ENCODE measurements around the gene SEC24B.
"Not testable (repeated sequence)": the region's sequence is repeated elsewhere in the genome, so short reads cannot be mapped to it uniquely, and the experiment has no call there.

SEC24B gene

GRCh38 chr4:109444182-109444844, 10.7 kb downstream of the SEC24B start:
- ChIA-PET CTCF (no interaction called here), POLR2A (no interaction called here)
- DNase-seq (ENCODE audit: extremely low spot score) = no peak
- TF ChIP-seq HDGF (IDR thresholded peaks at IDR 0.05; ENCODE audit: borderline replicate concordance) (no peak), ZNF384 (IDR thresholded peaks at IDR 0.05) (peak; percentile 67; the same call in 1 of the 2 replicates)

GRCh38 chr4:109447278-109447677, 13.7 kb downstream of the SEC24B start:
- TF ChIP-seq ARNT (IDR thresholded peaks at IDR 0.05) (no peak), ZNF384 (IDR thresholded peaks at IDR 0.05) (no peak), NFRKB (IDR thresholded peaks at IDR 0.05) (no peak), ELF4 (IDR thresholded peaks at IDR 0.05) (no peak), HDGF (IDR thresholded peaks at IDR 0.05; ENCODE audit: borderline replicate concordance) (no peak), LEF1 (IDR thresholded peaks at IDR 0.05; ENCODE audit: borderline replicate concordance) (no peak), SUZ12 (IDR thresholded peaks at IDR 0.05) (no peak), BHLHE40 (IDR thresholded peaks at IDR 0.05; ENCODE audit: borderline replicate concordance) (no peak), FOXA1 (IDR thresholded peaks at IDR 0.05) (no peak), PKNOX1 (IDR thresholded peaks at IDR 0.05) (no peak), SP1 (IDR thresholded peaks at IDR 0.05) (no peak), FOXK2 (IDR thresholded peaks at IDR 0.05) (no peak), FOXM1 (IDR thresholded peaks at IDR 0.05; ENCODE audit: borderline replicate concordance) (no peak), CTBP1 (IDR thresholded peaks at IDR 0.05; ENCODE audit: borderline replicate concordance) (no peak), TARDBP (IDR thresholded peaks at IDR 0.05) (no peak)
- no peak for DNase-seq (ENCODE audit: extremely low spot score)
- POLR2A ChIA-PET = no interaction called here
- CTCF ChIA-PET = no interaction called here

GRCh38 chr4:109451544-109452273, 18.1 kb downstream of the SEC24B start:
- CTCF ChIA-PET = no interaction called here
- no peak for DNase-seq (ENCODE audit: extremely low spot score)
- TF ChIP-seq FOXK2 (IDR thresholded peaks at IDR 0.05) (no peak), L3MBTL2 (conservative IDR thresholded peaks at IDR 0.05) (no peak), ZNF384 (IDR thresholded peaks at IDR 0.05) (no peak), ARNT (IDR thresholded peaks at IDR 0.05) (no peak), SUZ12 (IDR thresholded peaks at IDR 0.05) (no peak), BHLHE40 (IDR thresholded peaks at IDR 0.05; ENCODE audit: borderline replicate concordance) (no peak), ELF4 (IDR thresholded peaks at IDR 0.05) (no peak), TARDBP (IDR thresholded peaks at IDR 0.05) (no peak), FOXA1 (IDR thresholded peaks at IDR 0.05) (no peak), CTBP1 (IDR thresholded peaks at IDR 0.05; ENCODE audit: borderline replicate concordance) (no peak), LEF1 (IDR thresholded peaks at IDR 0.05; ENCODE audit: borderline replicate concordance) (no peak), HDGF (IDR thresholded peaks at IDR 0.05; ENCODE audit: borderline replicate concordance) (no peak)
- POLR2A ChIA-PET = no interaction called here

GRCh38 chr4:109453110-109453509, 19.5 kb downstream of the SEC24B start:
- DNase-seq (ENCODE audit: extremely low spot score); POLR2A ChIA-PET; CTCF ChIA-PET: not testable (repeated sequence)

- DNase-seq (ENCODE audit: extremely low spot score) = no peak
- TF ChIP-seq HDGF (IDR thresholded peaks at IDR 0.05; ENCODE audit: borderline replicate concordance) = no peak
- no peak for TF ChIP-seq ARNT (IDR thresholded peaks at IDR 0.05)
- no peak for TF ChIP-seq L3MBTL2 (conservative IDR thresholded peaks at IDR 0.05)
- TF ChIP-seq CTBP1 (IDR thresholded peaks at IDR 0.05; ENCODE audit: borderline replicate concordance) = no peak
- no peak for TF ChIP-seq SUZ12 (IDR thresholded peaks at IDR 0.05)
- no peak for TF ChIP-seq FOXK2 (IDR thresholded peaks at IDR 0.05)
- no peak for TF ChIP-seq BHLHE40 (IDR thresholded peaks at IDR 0.05; ENCODE audit: borderline replicate concordance)
- CTCF ChIA-PET = no interaction called here
- POLR2A ChIA-PET = no interaction called here
Measured at GRCh38 chr4:109462297-109462696, 28.7 kb downstream of the SEC24B start.

- ChIA-PET CTCF (no interaction called here), POLR2A (no interaction called here)
- peak; percentile 28 for DNase-seq (ENCODE audit: extremely low spot score)
- TF ChIP-seq LEF1 (IDR thresholded peaks at IDR 0.05; ENCODE audit: borderline replicate concordance) (no peak), TARDBP (IDR thresholded peaks at IDR 0.05) (no peak), HDGF (IDR thresholded peaks at IDR 0.05; ENCODE audit: borderline replicate concordance) (no peak), SP1 (IDR thresholded peaks at IDR 0.05) (no peak), FOXA1 (IDR thresholded peaks at IDR 0.05) (no peak), SUZ12 (IDR thresholded peaks at IDR 0.05) (no peak), BHLHE40 (IDR thresholded peaks at IDR 0.05; ENCODE audit: borderline replicate concordance) (no peak), PKNOX1 (IDR thresholded peaks at IDR 0.05) (no peak), L3MBTL2 (conservative IDR thresholded peaks at IDR 0.05) (no peak), ARNT (IDR thresholded peaks at IDR 0.05) (no peak), CTBP1 (IDR thresholded peaks at IDR 0.05; ENCODE audit: borderline replicate concordance) (no peak), FOXM1 (IDR thresholded peaks at IDR 0.05; ENCODE audit: borderline replicate concordance) (no peak), FOXK2 (IDR thresholded peaks at IDR 0.05) (no peak), ZNF384 (IDR thresholded peaks at IDR 0.05) (no peak), NFRKB (IDR thresholded peaks at IDR 0.05) (no peak), ELF4 (IDR thresholded peaks at IDR 0.05) (no peak)
Measured at GRCh38 chr4:109462802-109463201, 29.2 kb downstream of the SEC24B start.

- DNase-seq (ENCODE audit: extremely low spot score) = no peak
- CTCF ChIA-PET = no interaction called here
- POLR2A ChIA-PET = no interaction called here
- TF ChIP-seq FOXK2 (IDR thresholded peaks at IDR 0.05) (no peak), L3MBTL2 (conservative IDR thresholded peaks at IDR 0.05) (no peak), CTBP1 (IDR thresholded peaks at IDR 0.05; ENCODE audit: borderline replicate concordance) (no peak), NFRKB (IDR thresholded peaks at IDR 0.05) (no peak), BHLHE40 (IDR thresholded peaks at IDR 0.05; ENCODE audit: borderline replicate concordance) (no peak), ELF4 (IDR thresholded peaks at IDR 0.05) (no peak), SP1 (IDR thresholded peaks at IDR 0.05) (no peak), FOXA1 (IDR thresholded peaks at IDR 0.05) (no peak), PKNOX1 (IDR thresholded peaks at IDR 0.05) (no peak), LEF1 (IDR thresholded peaks at IDR 0.05; ENCODE audit: borderline replicate concordance) (no peak), FOXM1 (IDR thresholded peaks at IDR 0.05; ENCODE audit: borderline replicate concordance) (no peak), ZNF384 (IDR thresholded peaks at IDR 0.05) (no peak), SUZ12 (IDR thresholded peaks at IDR 0.05) (no peak), HDGF (IDR thresholded peaks at IDR 0.05; ENCODE audit: borderline replicate concordance) (no peak), TARDBP (IDR thresholded peaks at IDR 0.05) (no peak)
Measured at GRCh38 chr4:109465069-109465468, 31.5 kb downstream of the SEC24B start.

All from HEK293T (cell line).